Lower leg skin (tissue), 4 donors: ENCODE results near the gene TSC2. TPM values are rescaled to one million over a fixed set of nuclear protein-coding genes. Genes with fewer than 3 reads are reported as not detected.

Experiments used
- DNase-seq, 2 donors: peaks; one replicate each; pipeline ENCODE4 v3.0.0-alpha.2; 2019; ENCODE audit warnings: low spot score in 2 of 2
- H3K4me3 ChIP-seq: fragments of 200-600 bp; sonication (generic); 2 replicates; pipeline ENCODE4 v1.5.1; 2017; ENCODE audit warnings: mild to moderate bottlenecking, low read depth; ENCODE audit not compliant: poor library complexity, severe bottlenecking
- POLR2A ChIP-seq, 2 donors: fragments of 450-650 bp; IDR thresholded peaks; one replicate each; pipeline ENCODE4 v1.6.1; 2016 to 2017; ENCODE audit warnings: antibody characterized with exemption in 2 of 2, mild to moderate bottlenecking in 1 of 2, moderate library complexity in 1 of 2
- WGBS, 2 donors: methylation state at CpG; one replicate each; pipeline ENCODE4 v1.1.5; 2018; 5-methylcytosine and 5-hydroxymethylcytosine counted together
- intact Hi-C: fragments of 100-400 bp; cut with DNase I; formaldehyde crosslinking; loops from one replicate; pipeline ENCODE4 v1.15.0; 2023; ENCODE audit warnings: low total_unique reads
- total RNA-seq, 4 donors: library from RNA; depleted of rRNA; stranded (reverse); fragments of >200 nt; gene quantifications; one replicate each; pipeline ENCODE4 v1.1.0, GENCODE V29; 2016
- TF ChIP-seq, protein P1 (sequence below), 3 donors: fragments of 450-650 bp; IDR thresholded peaks; one replicate each; pipeline ENCODE4 v1.5.1; 2016; ENCODE audit warnings: antibody characterized with exemption in 3 of 3, mild to moderate bottlenecking in 3 of 3, moderate library complexity in 2 of 3

TSC2 gene
- total RNA-seq, 4 donors from 2014 or later, result 56.7 to 130 (median 65.1) TPM

DNA sequence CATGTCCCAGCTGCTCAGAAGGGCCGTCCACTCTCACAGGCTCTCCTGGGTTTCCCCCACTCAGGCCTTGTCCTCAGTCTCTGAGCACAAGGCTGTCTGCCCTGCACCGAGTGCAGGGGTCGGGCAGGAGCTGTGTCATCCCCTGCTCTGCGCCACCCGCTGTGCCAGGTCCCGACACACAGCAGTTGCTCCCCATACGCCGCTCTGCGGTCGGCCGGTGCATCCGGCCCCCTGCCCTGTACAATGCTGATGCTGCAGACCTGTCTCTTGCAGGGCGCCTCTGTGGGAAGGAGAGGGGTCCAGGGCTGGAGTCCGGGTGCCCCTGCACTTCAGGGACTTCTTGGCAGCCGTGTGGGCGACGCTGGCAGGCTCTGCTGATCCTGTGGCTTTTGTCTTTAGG lies 6.1 kb downstream of the TSC2 start:
- no peak for TF ChIP-seq POLR2A (IDR thresholded peaks at IDR 0.05)
- TF ChIP-seq, protein P1, sequence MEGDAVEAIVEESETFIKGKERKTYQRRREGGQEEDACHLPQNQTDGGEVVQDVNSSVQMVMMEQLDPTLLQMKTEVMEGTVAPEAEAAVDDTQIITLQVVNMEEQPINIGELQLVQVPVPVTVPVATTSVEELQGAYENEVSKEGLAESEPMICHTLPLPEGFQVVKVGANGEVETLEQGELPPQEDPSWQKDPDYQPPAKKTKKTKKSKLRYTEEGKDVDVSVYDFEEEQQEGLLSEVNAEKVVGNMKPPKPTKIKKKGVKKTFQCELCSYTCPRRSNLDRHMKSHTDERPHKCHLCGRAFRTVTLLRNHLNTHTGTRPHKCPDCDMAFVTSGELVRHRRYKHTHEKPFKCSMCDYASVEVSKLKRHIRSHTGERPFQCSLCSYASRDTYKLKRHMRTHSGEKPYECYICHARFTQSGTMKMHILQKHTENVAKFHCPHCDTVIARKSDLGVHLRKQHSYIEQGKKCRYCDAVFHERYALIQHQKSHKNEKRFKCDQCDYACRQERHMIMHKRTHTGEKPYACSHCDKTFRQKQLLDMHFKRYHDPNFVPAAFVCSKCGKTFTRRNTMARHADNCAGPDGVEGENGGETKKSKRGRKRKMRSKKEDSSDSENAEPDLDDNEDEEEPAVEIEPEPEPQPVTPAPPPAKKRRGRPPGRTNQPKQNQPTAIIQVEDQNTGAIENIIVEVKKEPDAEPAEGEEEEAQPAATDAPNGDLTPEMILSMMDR (IDR thresholded peaks at IDR 0.05), result no peak
- intact Hi-C loops, result no loop called here
- 93 to 95% methylated on average over 15 to 17 of the region's 17 CpGs for WGBS, 2 donors
- no peak overlapping the region for H3K4me3 ChIP-seq
- DNase-seq, result no peak

DNA sequence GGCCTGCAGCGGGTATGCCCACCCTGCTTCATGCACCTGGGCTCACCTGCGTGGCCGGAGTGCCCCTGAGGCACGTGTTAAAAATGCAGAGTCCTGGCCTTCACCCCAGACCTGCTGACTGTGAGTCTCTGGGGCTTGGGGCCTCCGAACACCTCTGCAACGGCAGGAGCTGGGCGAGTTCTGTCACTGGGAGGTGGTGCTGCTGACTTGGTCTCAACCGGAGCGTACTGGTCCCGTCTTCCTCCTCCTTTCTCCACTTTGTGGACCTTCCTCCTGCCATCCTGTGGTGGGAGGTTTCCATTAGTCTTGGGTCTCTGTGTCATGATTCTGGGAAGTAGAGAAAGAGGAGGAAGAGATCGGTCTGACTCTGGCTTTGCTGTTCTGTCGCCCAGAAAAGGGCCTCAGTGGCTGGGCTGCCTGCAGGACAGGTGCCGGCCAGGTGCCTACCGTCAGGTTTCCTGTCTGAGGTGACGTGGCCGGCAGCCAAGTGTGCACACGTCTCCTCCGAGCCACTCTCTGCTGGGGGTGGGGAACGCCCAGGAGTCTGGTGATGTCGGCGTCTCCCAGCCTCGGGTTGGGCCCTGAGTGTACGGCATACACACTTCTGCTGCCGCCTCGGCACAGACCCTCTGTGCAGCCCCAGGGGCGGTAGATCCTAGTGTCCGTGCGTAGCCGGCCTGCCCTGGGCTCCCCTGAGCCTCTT lies 6.9 kb downstream of the TSC2 start:
- DNase-seq, result no peak
- 88 to 89% methylated on average over 20 to 26 of the region's 29 CpGs for WGBS, 2 donors
- intact Hi-C loops, result no loop called here
- TF ChIP-seq, protein P1 (IDR thresholded peaks at IDR 0.05), result no peak
- TF ChIP-seq POLR2A (IDR thresholded peaks at IDR 0.05), result no peak
- no peak overlapping the region for H3K4me3 ChIP-seq

DNA sequence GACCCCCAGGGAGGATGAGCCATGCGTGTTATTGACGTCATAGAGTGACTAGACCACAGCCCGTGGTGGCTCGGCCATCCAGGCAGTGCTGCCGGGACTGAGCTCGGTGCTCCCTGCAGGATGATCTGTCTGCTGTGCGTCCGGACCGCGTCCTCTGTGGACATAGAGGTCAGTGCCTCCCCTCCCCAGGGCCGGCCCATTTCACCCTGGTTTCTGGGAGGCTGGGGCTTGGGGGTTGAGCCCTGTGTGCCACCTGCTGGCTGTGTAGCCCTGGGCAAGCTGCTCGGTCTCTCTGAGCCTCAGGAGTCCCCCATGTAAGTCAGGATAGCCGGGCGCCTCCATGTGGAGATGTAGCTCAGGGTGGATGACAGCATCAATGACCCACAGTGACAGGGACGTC lies 8.3 kb downstream of the TSC2 start:
- no peak for DNase-seq
- WGBS, 2 donors, result 78 to 79% methylated on average over 14 to 15 of the region's 15 CpGs
- intact Hi-C loops, result no loop called here

DNA sequence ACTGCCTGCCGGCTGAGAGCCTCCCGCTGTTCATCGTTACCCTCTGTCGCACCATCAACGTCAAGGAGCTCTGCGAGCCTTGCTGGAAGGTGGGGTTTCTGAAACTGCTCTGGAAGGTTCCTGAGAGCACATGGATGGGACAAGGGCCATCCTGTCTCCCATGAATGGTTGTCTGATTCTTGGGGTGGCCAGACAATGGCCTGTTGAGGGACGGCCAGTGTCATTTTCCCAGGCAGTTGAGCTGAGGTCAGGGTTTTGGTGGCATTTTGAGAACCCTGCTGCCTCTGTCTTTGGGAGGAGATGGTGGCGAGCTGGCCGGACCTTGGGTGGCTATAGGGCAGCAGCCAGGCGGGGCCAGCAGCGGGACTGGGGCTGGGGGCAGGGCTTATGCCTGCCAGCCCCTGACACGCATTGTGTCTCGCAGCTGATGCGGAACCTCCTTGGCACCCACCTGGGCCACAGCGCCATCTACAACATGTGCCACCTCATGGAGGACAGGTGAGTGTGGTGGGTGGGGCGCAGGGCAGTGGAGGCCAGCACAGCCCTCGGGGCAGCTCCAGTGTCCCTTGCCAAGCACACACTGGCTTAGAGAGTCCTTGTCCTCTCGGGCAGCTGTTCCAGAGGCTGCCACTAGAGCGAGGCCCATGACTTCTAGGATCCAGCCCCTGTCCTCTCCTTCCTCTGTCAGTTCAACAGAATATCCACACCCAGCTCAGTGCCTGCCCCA lies 9.1 kb downstream of the TSC2 start:
- intact Hi-C loops, result no loop called here
- no peak overlapping the region for H3K4me3 ChIP-seq
- 89 to 91% methylated on average over 18 to 19 of the region's 19 CpGs for WGBS, 2 donors
- DNase-seq, result no peak
- TF ChIP-seq, protein P1 (IDR thresholded peaks at IDR 0.05), result no peak
- no peak for TF ChIP-seq POLR2A (IDR thresholded peaks at IDR 0.05)

More for the DNA sequence above, 8.3 kb downstream of the TSC2 start:
- TF ChIP-seq, protein P1 (IDR thresholded peaks at IDR 0.05), result no peak
- TF ChIP-seq POLR2A (IDR thresholded peaks at IDR 0.05), result no peak
- no peak overlapping the region for H3K4me3 ChIP-seq

DNA sequence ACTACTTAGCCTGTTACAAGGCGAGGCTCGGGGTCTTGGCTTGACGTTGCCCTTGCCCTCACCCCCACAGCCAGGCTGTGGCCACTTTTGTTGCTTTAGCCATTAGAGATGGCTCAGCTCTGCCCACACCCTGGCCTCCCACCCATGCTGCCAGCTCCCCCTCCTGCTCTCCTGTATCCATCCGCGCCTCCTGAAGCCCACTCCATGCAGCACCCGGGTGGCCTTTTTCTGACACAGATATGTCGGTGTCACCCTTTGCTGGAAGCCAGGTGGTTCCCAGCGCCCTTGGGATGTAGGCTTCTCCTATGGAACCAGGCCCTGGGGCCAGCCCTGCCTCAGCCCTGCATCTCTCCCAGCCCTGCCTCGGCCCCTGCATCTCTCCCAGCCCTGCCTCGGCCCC lies 9.7 kb downstream of the TSC2 start:
- TF ChIP-seq, protein P1 (IDR thresholded peaks at IDR 0.05), result no peak
- TF ChIP-seq POLR2A (IDR thresholded peaks at IDR 0.05), result no peak
- DNase-seq, result no peak
- intact Hi-C loops, result no loop called here
- no peak overlapping the region for H3K4me3 ChIP-seq
- WGBS, 2 donors, result 93 to 95% methylated on average over 10 of the region's 10 CpGs
